Esophagus squamous epithelium (tissue), 5 donors: Measurements from ENCODE around the gene DUSP16. TPM values are rescaled to one million over a fixed set of nuclear protein-coding genes. Genes with fewer than 3 reads are reported as not detected.
"Not testable (repeated sequence)": the region's sequence is repeated elsewhere in the genome, so short reads cannot be mapped to it uniquely, and the experiment has no call there.

Experiments
- DNase-seq: peaks from one replicate; lab custom pipeline; 2025; lab: John Stamatoyannopoulos, UW
- H3K27ac ChIP-seq, 4 donors: fragments of 200-600 bp; sonication (generic); one replicate each; pipeline ENCODE4 v1.5.1; 2016 to 2019; ENCODE audit warnings: mild to moderate bottlenecking in 1 of 4
- H3K27me3 ChIP-seq, 4 donors: fragments of 200-600 bp; sonication (generic); 1 replicate in 3 of 4; 2 replicates in 1 of 4; pipeline versions ENCODE4 v1.5.1 to v1.6.0; 2017 to 2021; ENCODE audit warnings: antibody characterized with exemption in 1 of 4
- H3K36me3 ChIP-seq, 3 donors: fragments of 200-600 bp; sonication (generic); one replicate each; pipeline ENCODE4 v1.5.1; 2016 to 2019
- H3K4me1 ChIP-seq, 3 donors: fragments of 200-600 bp; sonication (generic); one replicate each; pipeline ENCODE4 v1.5.1; 2017 to 2019
- H3K4me3 ChIP-seq, 4 donors: fragments of 200-600 bp; sonication (generic); 1 replicate in 3 of 4; 2 replicates in 1 of 4; pipeline ENCODE4 v1.5.1; 2016 to 2019; ENCODE audit warnings: mild to moderate bottlenecking in 2 of 4, moderate library complexity in 1 of 4
- H3K9me3 ChIP-seq, 3 donors: fragments of 200-600 bp; sonication (generic); one replicate each; pipeline ENCODE4 v1.5.1; 2016 to 2019
- POLR2A ChIP-seq, 4 donors: fragments of 450-650 bp; IDR thresholded peaks; one replicate each; pipeline ENCODE4 v1.6.1; 2017; ENCODE audit warnings: antibody characterized with exemption in 4 of 4, mild to moderate bottlenecking in 4 of 4, moderate library complexity in 3 of 4
- WGBS, 2 donors: methylation state at CpG; one replicate each; pipeline ENCODE4 v1.1.5; 2018; 5-methylcytosine and 5-hydroxymethylcytosine counted together
- intact Hi-C: fragments of 100-400 bp; cut with DNase I; formaldehyde crosslinking; loops from one replicate; pipeline ENCODE4 v1.15.0; 2022
- total RNA-seq, 4 donors: library from RNA; depleted of rRNA; stranded (reverse); fragments of >200 nt; gene quantifications; one replicate each; pipeline ENCODE4 v1.1.0, GENCODE V29; 2016
- TF ChIP-seq, protein P1 (sequence below), 6 experiments: fragments of 450-650 bp in 4 of 6; fragments of 200-600 bp in 2 of 6; sonication (generic) in 2 of 6; IDR thresholded peaks; one replicate each; pipeline ENCODE4 v1.5.1; 2016 to 2019; ENCODE audit warnings: antibody characterized with exemption in 6 of 6, mild to moderate bottlenecking in 4 of 6, moderate library complexity in 4 of 6
- donor health status: DM: yes; HTN: yes; CAD: no.

The DUSP16 gene
- total RNA-seq, 4 donors from 2014 or later = 15.6 to 27.9 (median 16.5) TPM

DNA sequence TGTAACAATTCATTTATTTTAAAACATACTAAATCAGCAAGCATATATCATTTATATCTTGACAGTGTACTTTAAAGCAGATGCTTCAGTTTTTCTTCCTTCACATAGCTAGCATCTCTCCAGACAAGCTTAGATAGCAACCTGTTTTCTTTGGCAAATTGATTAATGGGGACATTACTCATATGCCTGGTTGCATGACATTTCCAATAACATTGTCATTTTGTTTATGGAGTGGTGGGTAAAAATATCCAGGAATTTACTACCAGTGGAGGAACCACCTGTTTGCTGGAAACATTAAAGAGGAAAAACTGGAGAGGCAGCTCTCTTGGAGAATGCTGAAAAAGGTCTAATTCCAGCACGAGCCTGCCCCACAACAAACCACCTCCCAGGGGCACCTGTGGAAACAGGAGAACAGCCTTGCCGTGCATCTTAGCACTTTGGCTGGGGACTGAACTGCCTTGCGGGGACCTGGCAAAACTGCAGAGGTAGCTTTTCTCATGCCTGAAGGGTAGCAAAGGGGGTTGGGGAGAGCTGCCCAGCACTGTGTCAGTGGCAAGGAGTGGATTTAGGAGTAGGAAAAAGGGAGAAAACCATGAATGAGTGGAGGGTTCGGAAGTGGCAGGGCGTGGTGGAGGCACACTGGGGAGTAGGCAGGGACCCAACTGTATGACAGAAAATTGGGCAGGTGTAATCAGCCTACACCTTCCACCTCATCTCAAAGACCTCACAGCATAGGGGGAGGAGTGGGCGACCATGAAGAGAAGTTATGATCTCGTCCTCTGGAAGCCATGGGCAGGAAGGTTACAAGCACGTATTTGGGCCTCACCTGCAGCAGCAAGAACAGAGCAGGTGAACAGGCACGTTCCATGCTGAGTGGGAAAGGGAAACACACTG, 37.3 kb upstream of the DUSP16 start:
- DNase-seq = no peak
- Histone ChIP-seq H3K4me3 (no peak overlapping the region), H3K27me3 (no peaks in the 10 kb centered on the region), H3K9me3 (no peaks in the 10 kb centered on the region), H3K36me3 (no peaks in the 10 kb centered on the region), H3K4me1 (peaks cover 0 to 32% (median 4%) of the 10 kb centered on the region in 3 donors), H3K27ac (peak overlapping the region in 1 of 4 donors; percentile 4)
- TF ChIP-seq POLR2A (IDR thresholded peaks at IDR 0.05) = no peak
- TF ChIP-seq, protein P1, sequence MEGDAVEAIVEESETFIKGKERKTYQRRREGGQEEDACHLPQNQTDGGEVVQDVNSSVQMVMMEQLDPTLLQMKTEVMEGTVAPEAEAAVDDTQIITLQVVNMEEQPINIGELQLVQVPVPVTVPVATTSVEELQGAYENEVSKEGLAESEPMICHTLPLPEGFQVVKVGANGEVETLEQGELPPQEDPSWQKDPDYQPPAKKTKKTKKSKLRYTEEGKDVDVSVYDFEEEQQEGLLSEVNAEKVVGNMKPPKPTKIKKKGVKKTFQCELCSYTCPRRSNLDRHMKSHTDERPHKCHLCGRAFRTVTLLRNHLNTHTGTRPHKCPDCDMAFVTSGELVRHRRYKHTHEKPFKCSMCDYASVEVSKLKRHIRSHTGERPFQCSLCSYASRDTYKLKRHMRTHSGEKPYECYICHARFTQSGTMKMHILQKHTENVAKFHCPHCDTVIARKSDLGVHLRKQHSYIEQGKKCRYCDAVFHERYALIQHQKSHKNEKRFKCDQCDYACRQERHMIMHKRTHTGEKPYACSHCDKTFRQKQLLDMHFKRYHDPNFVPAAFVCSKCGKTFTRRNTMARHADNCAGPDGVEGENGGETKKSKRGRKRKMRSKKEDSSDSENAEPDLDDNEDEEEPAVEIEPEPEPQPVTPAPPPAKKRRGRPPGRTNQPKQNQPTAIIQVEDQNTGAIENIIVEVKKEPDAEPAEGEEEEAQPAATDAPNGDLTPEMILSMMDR (IDR thresholded peaks at IDR 0.05) = no peak
- 63 to 64% methylated on average over 9 of the region's 9 CpGs for WGBS, 2 donors
- intact Hi-C loops = no loop called here

DNA sequence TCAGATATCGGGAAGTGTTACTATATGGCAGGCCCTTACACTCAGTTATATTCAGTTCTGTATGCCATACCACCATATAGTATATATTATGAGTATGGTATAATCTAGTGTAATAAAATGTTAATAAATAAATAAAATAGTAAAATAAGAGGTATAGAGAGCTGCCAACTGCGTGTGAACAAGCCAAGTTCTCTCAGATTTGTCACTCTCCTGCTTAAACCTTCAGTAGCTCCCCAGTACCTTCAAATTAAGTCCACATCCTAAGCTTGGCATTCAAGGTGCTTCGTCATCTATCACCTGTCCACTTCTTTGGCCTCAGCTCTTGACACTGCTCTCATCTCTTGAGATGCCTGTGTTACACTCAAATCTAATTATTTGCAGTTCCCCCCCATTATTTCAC, 36.2 kb upstream of the DUSP16 start:
- peaks cover 0 to 23% (median 4%) of the 10 kb centered on the region in 3 donors for H3K4me1 ChIP-seq
- intact Hi-C loops = no loop called here

DNA sequence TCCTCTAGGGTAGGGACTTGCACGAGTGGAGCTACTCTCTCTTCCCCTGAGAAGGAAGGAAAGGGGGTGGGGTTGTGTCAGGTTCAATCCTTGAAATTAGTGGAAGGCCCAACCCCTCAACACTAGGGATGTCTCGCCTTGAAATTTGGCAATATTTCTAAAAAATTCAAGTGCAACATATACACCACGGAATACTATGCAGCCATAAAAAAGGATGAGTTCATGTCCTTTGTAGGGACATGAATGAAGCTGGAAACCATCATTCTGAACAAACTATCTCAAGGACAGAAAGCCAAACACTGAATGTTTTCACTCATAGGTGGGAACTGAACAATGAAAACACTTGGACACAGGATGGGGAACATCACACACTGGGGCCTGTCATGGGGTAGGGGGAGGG, 33.9 kb upstream of the DUSP16 start:
- DNase-seq, H3K27ac ChIP-seq, H3K27me3 ChIP-seq: not testable (repeated sequence)

More for the DNA sequence above, 36.2 kb upstream of the DUSP16 start:
- WGBS, 2 donors = 83 to 86% methylated on average over 3 of the region's 3 CpGs
- Histone ChIP-seq H3K27ac (no peak overlapping the region), H3K27me3 (no peaks in the 10 kb centered on the region), H3K4me3 (no peak overlapping the region), H3K9me3 (no peaks in the 10 kb centered on the region), H3K36me3 (no peaks in the 10 kb centered on the region)
- no peak for DNase-seq
- no peak for TF ChIP-seq POLR2A (IDR thresholded peaks at IDR 0.05)
- TF ChIP-seq, protein P1 (IDR thresholded peaks at IDR 0.05) = no peak

DNA sequence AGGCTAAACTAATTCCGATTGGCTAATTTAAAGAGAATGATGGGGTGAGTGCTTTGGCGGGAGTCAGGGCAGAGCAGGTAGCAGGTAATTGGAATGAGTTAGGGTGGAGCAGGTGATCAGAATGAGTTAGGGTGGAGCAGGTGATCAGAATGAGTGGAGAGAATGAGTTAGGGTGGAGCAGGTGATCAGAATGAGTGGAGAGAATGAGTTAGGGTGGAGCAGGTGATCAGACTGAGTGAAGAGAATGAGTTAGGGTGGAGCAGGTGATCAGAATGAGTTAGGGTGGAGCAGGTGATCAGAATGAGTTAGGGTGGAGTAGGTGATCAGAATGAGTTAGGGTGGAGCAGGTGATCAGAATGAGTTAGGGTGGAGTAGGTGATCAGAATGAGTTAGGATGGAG, 33.3 kb upstream of the DUSP16 start:
- H3K4me3 ChIP-seq, H3K27ac ChIP-seq, DNase-seq, intact Hi-C loops, H3K36me3 ChIP-seq, H3K9me3 ChIP-seq, H3K27me3 ChIP-seq: not testable (repeated sequence)
- H3K4me1 ChIP-seq = peaks cover 0 to 15% (median 4%) of the 10 kb centered on the region in 3 donors
- WGBS, 2 donors = 77 to 79% methylated on average over 2 of the region's 2 CpGs

More for the DNA sequence above, 33.9 kb upstream of the DUSP16 start:
- intact Hi-C loops, H3K9me3 ChIP-seq, H3K36me3 ChIP-seq, H3K4me3 ChIP-seq: not testable (repeated sequence)
- 68 to 80% methylated on average over 2 to 3 of the region's 3 CpGs for WGBS, 2 donors
- peaks cover 0 to 15% (median 4%) of the 10 kb centered on the region in 3 donors for H3K4me1 ChIP-seq

DNA sequence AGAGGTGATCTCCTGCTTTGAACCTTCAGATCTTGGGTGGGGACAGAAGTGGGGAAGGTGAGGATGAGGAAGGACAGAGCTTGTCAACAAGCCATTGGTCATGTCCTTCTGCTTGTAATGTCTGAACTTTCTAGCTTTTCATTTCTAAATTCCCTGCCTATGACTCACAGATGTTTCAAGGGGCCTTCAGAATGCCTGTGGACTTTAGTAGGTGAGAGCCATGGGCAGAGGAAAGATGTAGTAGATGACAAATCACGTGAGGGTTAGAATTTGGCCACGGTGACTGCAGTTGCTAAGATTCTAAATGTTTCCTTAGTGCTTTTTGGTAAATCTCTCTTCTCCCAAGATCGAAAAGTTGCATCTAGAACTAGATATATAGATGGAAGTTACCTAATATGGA, 30.3 kb upstream of the DUSP16 start:
- Histone ChIP-seq H3K4me1 (peaks cover 0 to 4% (median 0%) of the 10 kb centered on the region in 3 donors), H3K36me3 (no peaks in the 10 kb centered on the region), H3K9me3 (no peaks in the 10 kb centered on the region), H3K27me3 (no peaks in the 10 kb centered on the region), H3K27ac (no peak overlapping the region), H3K4me3 (no peak overlapping the region)
- intact Hi-C loops = no loop called here
- 73 to 74% methylated on average over 3 of the region's 3 CpGs for WGBS, 2 donors
- no peak for DNase-seq
- TF ChIP-seq, protein P1 (IDR thresholded peaks at IDR 0.05) = no peak
- no peak for TF ChIP-seq POLR2A (IDR thresholded peaks at IDR 0.05)

DNA sequence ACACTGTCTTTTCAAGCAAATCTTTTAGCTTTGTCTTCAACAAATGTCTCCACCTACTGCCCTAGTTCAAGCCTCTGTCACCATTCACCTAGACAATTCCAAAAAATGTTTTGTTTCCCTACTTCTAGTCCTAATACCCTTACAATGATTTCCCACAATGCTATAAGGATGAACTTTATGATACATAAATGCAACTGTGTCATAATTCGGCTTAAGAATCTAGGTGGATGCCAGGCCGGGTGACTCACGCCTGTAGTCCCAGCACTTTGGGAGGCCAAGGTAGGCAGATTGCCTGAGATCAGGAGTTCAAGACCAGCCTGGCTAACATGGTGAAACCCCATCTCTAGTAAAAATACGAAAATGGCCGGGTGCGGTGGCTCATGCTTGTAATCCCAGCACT, 28.3 kb upstream of the DUSP16 start:
- no peak for DNase-seq
- WGBS, 2 donors = 87 to 90% methylated on average over 6 of the region's 6 CpGs
- Histone ChIP-seq H3K27ac (peak overlapping the region in 1 of 4 donors; percentile 34), H3K9me3 (no peaks in the 10 kb centered on the region), H3K4me1 (peaks cover 0 to 24% (median 4%) of the 10 kb centered on the region in 3 donors), H3K36me3 (no peaks in the 10 kb centered on the region), H3K27me3 (no peaks in the 10 kb centered on the region), H3K4me3 (no peak overlapping the region)
- TF ChIP-seq, protein P1 (IDR thresholded peaks at IDR 0.05) = no peak
- TF ChIP-seq POLR2A (IDR thresholded peaks at IDR 0.05) = no peak
- intact Hi-C loops = no loop called here

DNA sequence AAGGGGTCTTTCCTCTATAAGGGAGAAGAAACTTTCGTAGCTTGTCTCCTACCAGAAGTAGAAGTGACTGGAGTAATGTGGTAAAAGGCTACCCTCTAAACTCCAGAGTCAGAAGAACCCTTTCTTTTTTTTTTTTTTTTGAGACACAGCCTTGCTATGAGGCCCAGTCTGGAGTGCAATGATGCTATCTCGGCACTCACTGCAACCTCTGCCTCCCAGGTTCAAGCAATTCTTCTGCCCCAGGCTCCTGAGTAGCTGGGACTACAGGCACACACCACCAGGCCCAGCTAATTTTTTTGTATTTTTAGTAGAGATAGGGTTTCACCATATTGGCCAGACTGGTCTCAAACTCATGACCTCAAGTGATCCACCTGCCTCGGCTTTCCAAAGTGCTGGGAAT, 25.8 kb upstream of the DUSP16 start:
- 84 to 85% methylated on average over 3 of the region's 3 CpGs for WGBS, 2 donors
- DNase-seq, H3K36me3 ChIP-seq, H3K4me3 ChIP-seq, H3K27me3 ChIP-seq, intact Hi-C loops, H3K27ac ChIP-seq, H3K9me3 ChIP-seq: not testable (repeated sequence)
- peaks cover 0 to 36% (median 14%) of the 10 kb centered on the region in 3 donors for H3K4me1 ChIP-seq
